ENCODE measurements around the gene LDB3.

GRCh38 chr10:86647773-86648703, 20.3 kb upstream of the LDB3 start:
- TF ChIP-seq, protein P1, sequence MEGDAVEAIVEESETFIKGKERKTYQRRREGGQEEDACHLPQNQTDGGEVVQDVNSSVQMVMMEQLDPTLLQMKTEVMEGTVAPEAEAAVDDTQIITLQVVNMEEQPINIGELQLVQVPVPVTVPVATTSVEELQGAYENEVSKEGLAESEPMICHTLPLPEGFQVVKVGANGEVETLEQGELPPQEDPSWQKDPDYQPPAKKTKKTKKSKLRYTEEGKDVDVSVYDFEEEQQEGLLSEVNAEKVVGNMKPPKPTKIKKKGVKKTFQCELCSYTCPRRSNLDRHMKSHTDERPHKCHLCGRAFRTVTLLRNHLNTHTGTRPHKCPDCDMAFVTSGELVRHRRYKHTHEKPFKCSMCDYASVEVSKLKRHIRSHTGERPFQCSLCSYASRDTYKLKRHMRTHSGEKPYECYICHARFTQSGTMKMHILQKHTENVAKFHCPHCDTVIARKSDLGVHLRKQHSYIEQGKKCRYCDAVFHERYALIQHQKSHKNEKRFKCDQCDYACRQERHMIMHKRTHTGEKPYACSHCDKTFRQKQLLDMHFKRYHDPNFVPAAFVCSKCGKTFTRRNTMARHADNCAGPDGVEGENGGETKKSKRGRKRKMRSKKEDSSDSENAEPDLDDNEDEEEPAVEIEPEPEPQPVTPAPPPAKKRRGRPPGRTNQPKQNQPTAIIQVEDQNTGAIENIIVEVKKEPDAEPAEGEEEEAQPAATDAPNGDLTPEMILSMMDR (IDR thresholded peaks at IDR 0.05) = no peak
- TF ChIP-seq POLR2A (IDR thresholded peaks at IDR 0.05) = no peak
- TF ChIP-seq POLR2AphosphoS5 (IDR thresholded peaks at IDR 0.05; ENCODE audit: insufficient read depth in 1 of 2, low read depth in 1 of 2) = no peak
